ENCODE results near the gene CTF1.

The CTF1 gene

DNA sequence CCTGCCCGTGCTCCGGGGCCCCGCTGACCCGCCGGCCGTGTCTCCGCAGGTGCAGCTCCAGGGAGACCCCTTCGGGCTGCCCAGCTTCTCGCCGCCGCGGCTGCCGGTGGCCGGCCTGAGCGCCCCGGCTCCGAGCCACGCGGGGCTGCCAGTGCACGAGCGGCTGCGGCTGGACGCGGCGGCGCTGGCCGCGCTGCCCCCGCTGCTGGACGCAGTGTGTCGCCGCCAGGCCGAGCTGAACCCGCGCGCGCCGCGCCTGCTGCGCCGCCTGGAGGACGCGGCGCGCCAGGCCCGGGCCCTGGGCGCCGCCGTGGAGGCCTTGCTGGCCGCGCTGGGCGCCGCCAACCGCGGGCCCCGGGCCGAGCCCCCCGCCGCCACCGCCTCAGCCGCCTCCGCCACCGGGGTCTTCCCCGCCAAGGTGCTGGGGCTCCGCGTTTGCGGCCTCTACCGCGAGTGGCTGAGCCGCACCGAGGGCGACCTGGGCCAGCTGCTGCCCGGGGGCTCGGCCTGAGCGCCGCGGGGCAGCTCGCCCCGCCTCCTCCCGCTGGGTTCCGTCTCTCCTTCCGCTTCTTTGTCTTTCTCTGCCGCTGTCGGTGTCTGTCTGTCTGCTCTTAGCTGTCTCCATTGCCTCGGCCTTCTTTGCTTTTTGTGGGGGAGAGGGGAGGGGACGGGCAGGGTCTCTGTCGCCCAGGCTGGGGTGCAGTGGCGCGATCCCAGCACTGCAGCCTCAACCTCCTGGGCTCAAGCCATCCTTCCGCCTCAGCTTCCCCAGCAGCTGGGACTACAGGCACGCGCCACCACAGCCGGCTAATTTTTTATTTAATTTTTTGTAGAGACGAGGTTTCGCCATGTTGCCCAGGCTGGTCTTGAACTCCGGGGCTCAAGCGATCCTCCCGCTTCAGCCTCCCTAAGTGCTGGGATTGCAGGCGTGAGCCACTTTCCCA lies 5.9 kb downstream of the CTF1 start:
- peak overlapping the region; percentile 43 for H3K4me3 ChIP-seq (ENCODE audit: control insufficient read depth, low read depth, low read length)
- no peak for TF ChIP-seq CTCF (conservative IDR thresholded peaks at IDR 0.05; ENCODE audit: control insufficient read depth, insufficient read depth, low read depth, low read length)
- peak; percentile 57 for DNase-seq (ENCODE audit: low read depth)

- no peak overlapping the region for H3K4me3 ChIP-seq (ENCODE audit: control insufficient read depth, low read depth, low read length)
- no peak for DNase-seq (ENCODE audit: low read depth)
- no peak for TF ChIP-seq CTCF (conservative IDR thresholded peaks at IDR 0.05; ENCODE audit: control insufficient read depth, insufficient read depth, low read depth, low read length)
Observed at GRCh38 chr16:30903002-30903401, 6.6 kb downstream of the CTF1 start.

- H3K4me3 ChIP-seq (ENCODE audit: control insufficient read depth, low read depth, low read length) = no peak overlapping the region
- DNase-seq (ENCODE audit: low read depth) = peak; percentile 32
- TF ChIP-seq CTCF (conservative IDR thresholded peaks at IDR 0.05; ENCODE audit: control insufficient read depth, insufficient read depth, low read depth, low read length) = no peak
Observed at GRCh38 chr16:30903596-30903995, 7.2 kb downstream of the CTF1 start.

DNA sequence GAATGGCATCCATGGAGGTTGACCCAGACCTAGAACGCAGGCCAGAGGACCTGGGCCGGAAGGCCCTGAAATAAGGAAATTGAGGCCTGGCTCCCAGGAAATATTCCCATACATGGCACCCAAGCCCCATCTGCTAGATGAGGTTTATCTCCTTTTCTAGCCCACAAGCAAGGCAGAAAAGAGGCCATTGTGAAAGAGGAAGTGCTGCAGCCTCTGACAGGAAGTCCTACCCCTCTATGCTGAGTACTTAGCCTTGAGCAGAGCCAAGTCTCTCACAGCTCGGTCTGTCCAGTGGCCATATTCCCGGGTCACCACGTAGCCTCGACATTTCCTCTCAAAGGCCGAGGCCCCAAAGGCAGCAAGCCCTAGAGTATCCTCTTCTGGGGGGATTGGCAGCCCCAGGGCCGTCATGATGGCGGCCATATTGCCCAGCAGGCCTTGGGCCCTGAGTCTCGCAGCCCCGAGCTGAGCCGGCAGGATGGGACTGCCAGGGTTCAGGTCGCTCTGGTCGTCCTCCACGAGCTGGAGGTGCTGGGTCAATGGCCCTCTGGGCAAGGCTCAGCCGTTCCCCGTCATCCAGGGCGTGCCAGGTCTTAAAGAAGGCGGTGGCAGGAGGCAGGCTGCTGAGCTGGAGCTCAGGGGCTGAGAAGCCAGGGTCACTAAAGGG lies 7.8 kb downstream of the CTF1 start:
- H3K4me3 ChIP-seq (ENCODE audit: control insufficient read depth, low read depth, low read length) = no peak overlapping the region
- no peak for DNase-seq (ENCODE audit: low read depth)

DNA sequence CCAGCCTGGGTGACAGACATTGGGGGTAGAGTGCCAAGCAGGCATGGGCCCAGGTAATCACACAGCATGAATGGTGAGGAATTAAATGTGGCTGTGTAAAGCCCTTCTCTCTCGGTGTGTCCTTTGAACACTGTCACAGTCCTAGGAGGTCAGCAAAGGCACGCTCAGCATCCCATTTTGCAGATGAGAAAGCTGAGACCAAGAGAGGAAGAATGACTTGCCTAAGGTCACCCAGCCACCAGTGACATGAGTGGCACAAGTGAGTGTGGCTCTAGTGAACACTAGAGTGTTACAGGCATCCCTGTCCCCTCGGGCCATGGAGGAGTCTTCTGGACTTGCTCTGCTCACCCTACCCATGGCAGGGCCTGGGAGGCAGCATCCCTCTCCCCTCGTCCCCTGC lies 10.7 kb downstream of the CTF1 start:
- DNase-seq (ENCODE audit: low read depth) = no peak
- no peak overlapping the region for H3K4me3 ChIP-seq (ENCODE audit: control insufficient read depth, low read depth, low read length)
- TF ChIP-seq CTCF (conservative IDR thresholded peaks at IDR 0.05; ENCODE audit: control insufficient read depth, insufficient read depth, low read depth, low read length) = no peak

More for the DNA sequence above, 7.8 kb downstream of the CTF1 start:
- no peak for TF ChIP-seq CTCF (conservative IDR thresholded peaks at IDR 0.05; ENCODE audit: control insufficient read depth, insufficient read depth, low read depth, low read length)

- TF ChIP-seq CTCF (conservative IDR thresholded peaks at IDR 0.05; ENCODE audit: control insufficient read depth, insufficient read depth, low read depth, low read length) = no peak
- H3K4me3 ChIP-seq (ENCODE audit: control insufficient read depth, low read depth, low read length) = no peak overlapping the region
- no peak for DNase-seq (ENCODE audit: low read depth)
Observed at GRCh38 chr16:30910427-30911029, 14.1 kb downstream of the CTF1 start.
